Trophoblast cell (in vitro differentiated cells and primary cell): ENCODE measurements around the gene RGS14.

Experiments used
- DNase-seq, 2 donors: peaks; one replicate each; pipeline ENCODE4 v3.0.0-alpha.2; 2016
- H2AFZ ChIP-seq: 2 replicates; pipeline ENCODE4 v1.6.1; 2013; ENCODE audit warnings: low read length, moderate library complexity, mild to moderate bottlenecking; ENCODE audit not compliant: insufficient read depth, poor library complexity
- H2AK5ac ChIP-seq: 2 replicates; pipeline ENCODE4 v1.6.1; 2013; ENCODE audit warnings: mild to moderate bottlenecking, low read length
- H2BK120ac ChIP-seq: 2 replicates; pipeline ENCODE4 v1.6.1; 2013; ENCODE audit warnings: low read length, mild to moderate bottlenecking, moderate library complexity; ENCODE audit not compliant: insufficient read depth, poor library complexity
- H2BK12ac ChIP-seq: 2 replicates; pipeline ENCODE4 v1.6.1; 2013; ENCODE audit warnings: mild to moderate bottlenecking, low read length, moderate library complexity
- H2BK5ac ChIP-seq: 2 replicates; pipeline ENCODE4 v1.6.1; 2013; ENCODE audit warnings: low read length, low read depth, moderate library complexity, mild to moderate bottlenecking; ENCODE audit not compliant: poor library complexity
- H3K14ac ChIP-seq: 2 replicates; pipeline ENCODE4 v1.6.1; 2013; ENCODE audit warnings: mild to moderate bottlenecking, low read length
- H3K18ac ChIP-seq: 2 replicates; pipeline ENCODE4 v1.6.1; 2013; ENCODE audit warnings: mild to moderate bottlenecking, low read length
- H3K23ac ChIP-seq: 2 replicates; pipeline ENCODE4 v1.6.1; 2013; ENCODE audit warnings: low read length
- H3K27ac ChIP-seq: 2 replicates; pipeline ENCODE4 v1.5.1; 2013; ENCODE audit warnings: low read depth, mild to moderate bottlenecking, inconsistent platforms, low read length, moderate library complexity
- H3K27me3 ChIP-seq: 2 replicates; pipeline ENCODE4 v1.6.1; 2013; ENCODE audit warnings: inconsistent platforms, mild to moderate bottlenecking, low read length, moderate library complexity; ENCODE audit not compliant: insufficient read depth
- H3K36me3 ChIP-seq, 2 experiments: 1 replicate in 1 of 2; 2 replicates in 1 of 2; pipeline ENCODE4 v1.6.1; 2013; ENCODE audit warnings: low read length in 2 of 2, mild to moderate bottlenecking in 2 of 2, moderate library complexity in 1 of 2; ENCODE audit not compliant: insufficient read depth in 2 of 2, control insufficient read depth in 1 of 2
- H3K4ac ChIP-seq: 2 replicates; pipeline ENCODE4 v1.6.1; 2013; ENCODE audit warnings: low read depth, mild to moderate bottlenecking, low read length, moderate library complexity
- H3K4me1 ChIP-seq, 2 experiments: 1 replicate in 1 of 2; 2 replicates in 1 of 2; pipeline ENCODE4 v1.6.1; 2013; ENCODE audit warnings: low read length in 2 of 2, mild to moderate bottlenecking in 2 of 2, moderate library complexity in 1 of 2; ENCODE audit not compliant: insufficient read depth in 2 of 2, control insufficient read depth in 1 of 2
- H3K4me2 ChIP-seq: 2 replicates; pipeline ENCODE4 v1.6.1; 2013; ENCODE audit warnings: inconsistent platforms, mild to moderate bottlenecking, low read length, moderate library complexity
- H3K4me3 ChIP-seq: 2 replicates; pipeline ENCODE4 v1.5.1; 2013; ENCODE audit warnings: mild to moderate bottlenecking, low read depth, low read length, inconsistent platforms
- H3K79me1 ChIP-seq: one replicate; pipeline ENCODE4 v1.6.1; 2013; ENCODE audit warnings: low read length
- H3K79me2 ChIP-seq: 2 replicates; pipeline ENCODE4 v1.6.1; 2013; ENCODE audit warnings: low read length, mild to moderate bottlenecking; ENCODE audit not compliant: control insufficient read depth, insufficient read depth, poor library complexity
- H3K9ac ChIP-seq: 2 replicates; pipeline ENCODE4 v1.6.1; 2013; ENCODE audit warnings: mild to moderate bottlenecking, low read length
- H3K9me3 ChIP-seq: 2 replicates; pipeline ENCODE4 v1.6.1; 2013; ENCODE audit warnings: low read depth, mild to moderate bottlenecking, control low read depth, inconsistent platforms, low read length; ENCODE audit not compliant: insufficient read depth
- H4K12ac ChIP-seq: 2 replicates; pipeline ENCODE4 v1.6.1; 2013; ENCODE audit warnings: low read depth, mild to moderate bottlenecking, low read length, moderate library complexity
- H4K8ac ChIP-seq: 2 replicates; pipeline ENCODE4 v1.6.1; 2013; ENCODE audit warnings: low read depth, mild to moderate bottlenecking, low read length, moderate library complexity
- H4K91ac ChIP-seq: one replicate; pipeline ENCODE4 v1.6.1; 2013; ENCODE audit warnings: low read depth, mild to moderate bottlenecking, low read length, moderate library complexity
- WGBS: extraction: QIAGEN DNeasy Blood & Tissue Kit; methylation state at CpG from one replicate; pipeline ENCODE4 v1.1.7; 2013; ENCODE audit warnings: missing lambda C conversion rate; ENCODE audit not compliant: insufficient read length, insufficient coverage; ENCODE audit errors: extremely low coverage; 5-methylcytosine and 5-hydroxymethylcytosine counted together

RGS14 gene

GRCh38 chr5:177344891-177345290, 12.8 kb upstream of the RGS14 start:
- no peak overlapping the region for H2AK5ac ChIP-seq
- H4K8ac ChIP-seq, result no peak overlapping the region
- H2BK12ac ChIP-seq, result no peak overlapping the region
- no peak overlapping the region for H3K9ac ChIP-seq
- H3K14ac ChIP-seq, result no peak overlapping the region
- no peak overlapping the region for H4K91ac ChIP-seq
- no peaks in the 10 kb centered on the region for H3K27me3 ChIP-seq
- DNase-seq, result peak; percentile 78 to 81
- WGBS, result no CpG with 5 or more reads among the region's 6 CpGs
- H3K4me1 ChIP-seq, result peaks cover 0 to 2% of the 10 kb centered on the region in 2 experiments
- no peaks in the 10 kb centered on the region for H3K79me1 ChIP-seq
- no peak overlapping the region for H2AFZ ChIP-seq
- H4K12ac ChIP-seq, result no peak overlapping the region
- H3K4me2 ChIP-seq, result no peak overlapping the region
- peaks cover 3% of the 10 kb centered on the region for H3K79me2 ChIP-seq
- H2BK5ac ChIP-seq, result no peak overlapping the region
- no peak overlapping the region for H2BK120ac ChIP-seq
- no peak overlapping the region for H3K23ac ChIP-seq
- peaks cover 11 to 17% of the 10 kb centered on the region in 2 experiments for H3K36me3 ChIP-seq
- H3K4me3 ChIP-seq, result no peak overlapping the region
- no peak overlapping the region for H3K18ac ChIP-seq
- no peak overlapping the region for H3K27ac ChIP-seq
- peaks cover 1% of the 10 kb centered on the region for H3K9me3 ChIP-seq
- H3K4ac ChIP-seq, result no peak overlapping the region

GRCh38 chr5:177346820-177347219, 10.9 kb upstream of the RGS14 start:
- no peak overlapping the region for H4K12ac ChIP-seq
- H3K9ac ChIP-seq, result no peak overlapping the region
- DNase-seq, result peak in 1 of 2 donors; percentile 47
- peaks cover 13% of the 10 kb centered on the region for H3K79me2 ChIP-seq
- peaks cover 1% of the 10 kb centered on the region for H3K9me3 ChIP-seq
- peaks cover 8% of the 10 kb centered on the region for H3K79me1 ChIP-seq
- H2BK12ac ChIP-seq, result no peak overlapping the region
- no peak overlapping the region for H3K23ac ChIP-seq
- no peak overlapping the region for H2BK5ac ChIP-seq
- no peak overlapping the region for H4K8ac ChIP-seq
- H3K4ac ChIP-seq, result peak overlapping the region; percentile 57
- no peak overlapping the region for H2AFZ ChIP-seq
- no peaks in the 10 kb centered on the region for H3K27me3 ChIP-seq
- peaks cover 9 to 16% of the 10 kb centered on the region in 2 experiments for H3K36me3 ChIP-seq
- no peak overlapping the region for H2BK120ac ChIP-seq
- H3K27ac ChIP-seq, result no peak overlapping the region
- no peak overlapping the region for H3K4me3 ChIP-seq
- no peak overlapping the region for H3K18ac ChIP-seq
- H2AK5ac ChIP-seq, result no peak overlapping the region
- H3K4me2 ChIP-seq, result no peak overlapping the region
- no peak overlapping the region for H3K14ac ChIP-seq
- H3K4me1 ChIP-seq, result peaks cover 9 to 13% of the 10 kb centered on the region in 2 experiments
- WGBS, result no CpG with 5 or more reads among the region's 4 CpGs
- H4K91ac ChIP-seq, result no peak overlapping the region

- no peak overlapping the region for H2AK5ac ChIP-seq
- no peak overlapping the region for H3K4me3 ChIP-seq
- H3K9me3 ChIP-seq, result peaks cover 1% of the 10 kb centered on the region
- H4K8ac ChIP-seq, result no peak overlapping the region
- H3K4ac ChIP-seq, result peak overlapping the region; percentile 57
- H3K14ac ChIP-seq, result no peak overlapping the region
- no peak for DNase-seq
- H3K79me1 ChIP-seq, result peaks cover 10% of the 10 kb centered on the region
- H4K91ac ChIP-seq, result no peak overlapping the region
- H3K27me3 ChIP-seq, result no peaks in the 10 kb centered on the region
- H2BK5ac ChIP-seq, result no peak overlapping the region
- H2AFZ ChIP-seq, result no peak overlapping the region
- H3K18ac ChIP-seq, result no peak overlapping the region
- H2BK12ac ChIP-seq, result no peak overlapping the region
- no peak overlapping the region for H3K4me2 ChIP-seq
- H3K27ac ChIP-seq, result no peak overlapping the region
- no peak overlapping the region for H3K23ac ChIP-seq
- H3K79me2 ChIP-seq, result peaks cover 13% of the 10 kb centered on the region
- no peak overlapping the region for H4K12ac ChIP-seq
- WGBS, result no CpG with 5 or more reads among the region's 4 CpGs
- peaks cover 5 to 16% of the 10 kb centered on the region in 2 experiments for H3K36me3 ChIP-seq
- H3K9ac ChIP-seq, result no peak overlapping the region
- H2BK120ac ChIP-seq, result no peak overlapping the region
- peaks cover 12 to 16% of the 10 kb centered on the region in 2 experiments for H3K4me1 ChIP-seq
These were observed 10.0 kb upstream of the RGS14 start for GRCh38 chr5:177347699-177348098.

GRCh38 chr5:177349362-177349647, 8.4 kb upstream of the RGS14 start:
- Histone ChIP-seq H3K4ac (no peak overlapping the region), H3K4me3 (no peak overlapping the region), H2AFZ (no peak overlapping the region), H2BK120ac (no peak overlapping the region), H3K36me3 (peaks cover 5 to 12% of the 10 kb centered on the region in 2 experiments), H3K14ac (no peak overlapping the region), H4K91ac (no peak overlapping the region), H4K8ac (no peak overlapping the region), H2BK12ac (no peak overlapping the region), H3K79me1 (peaks cover 10% of the 10 kb centered on the region), H3K9ac (no peak overlapping the region), H2AK5ac (no peak overlapping the region), H3K9me3 (peaks cover 1% of the 10 kb centered on the region), H3K4me2 (no peak overlapping the region), H2BK5ac (no peak overlapping the region), H4K12ac (no peak overlapping the region), H3K23ac (no peak overlapping the region), H3K18ac (no peak overlapping the region), H3K27ac (no peak overlapping the region), H3K79me2 (peaks cover 13% of the 10 kb centered on the region), H3K4me1 (peaks cover 12 to 16% of the 10 kb centered on the region in 2 experiments), H3K27me3 (no peaks in the 10 kb centered on the region)
- no CpG with 5 or more reads among the region's 3 CpGs for WGBS
- no peak for DNase-seq
